IPS-NIHi7 (cell line): ENCODE results near the gene VOPP1.
"Not testable (repeated sequence)": the region's sequence is repeated elsewhere in the genome, so short reads cannot be mapped to it uniquely, and the experiment has no call there.

Source experiments
- DNase-seq: peaks from one replicate; pipeline ENCODE4 v3.0.0; 2012; ENCODE audit warnings: mixed read lengths; ENCODE audit errors: extremely low spot score

Gene VOPP1, protein sequence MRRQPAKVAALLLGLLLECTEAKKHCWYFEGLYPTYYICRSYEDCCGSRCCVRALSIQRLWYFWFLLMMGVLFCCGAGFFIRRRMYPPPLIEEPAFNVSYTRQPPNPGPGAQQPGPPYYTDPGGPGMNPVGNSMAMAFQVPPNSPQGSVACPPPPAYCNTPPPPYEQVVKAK

DNA sequence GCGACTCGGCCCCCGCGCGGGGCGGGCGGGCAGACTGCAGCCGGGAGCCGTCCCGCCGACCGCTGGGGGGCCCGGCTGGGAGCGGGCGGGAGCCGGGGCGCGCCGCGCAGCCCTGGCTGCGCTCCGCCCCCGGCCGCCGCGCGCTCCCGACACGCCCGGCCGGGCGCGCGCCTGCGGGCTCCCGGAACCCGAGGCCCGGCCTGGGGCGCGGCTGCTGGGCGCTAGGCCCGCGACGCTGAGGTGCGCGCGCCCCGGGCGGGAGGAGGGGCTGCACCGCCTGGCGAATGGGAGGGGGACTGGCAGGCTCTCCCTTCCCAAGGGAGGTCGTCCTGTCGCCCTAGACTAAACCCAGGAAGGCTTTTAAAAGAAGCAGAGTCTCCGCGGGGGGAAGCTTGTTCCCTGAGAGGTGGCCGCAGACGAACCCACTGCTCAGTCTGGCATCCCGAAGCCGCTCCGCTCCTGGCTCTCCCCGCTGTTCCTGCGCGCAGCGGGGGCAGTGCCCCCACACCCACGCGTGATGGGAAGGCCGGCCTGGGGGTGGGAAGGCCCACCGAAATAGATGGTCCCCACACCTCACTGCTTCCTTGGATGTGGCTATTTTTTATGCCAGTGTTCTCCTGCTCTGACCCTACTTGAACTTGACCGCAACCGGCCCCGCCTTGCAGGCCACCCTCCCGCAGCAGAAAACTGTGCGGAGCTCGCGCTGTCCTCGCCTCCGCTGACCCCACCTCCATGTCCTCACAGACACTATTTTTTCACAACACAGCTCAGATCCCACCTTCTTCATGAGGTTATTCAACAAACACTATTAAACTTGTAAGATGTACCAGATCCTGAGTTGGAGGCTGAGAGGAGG is at the start of gene VOPP1:
Gene VOPP1 (minus strand): TSS at position 125 of the 856 bp plus-strand sequence. CDS start 178 bp downstream, outside the sequence.
- DNase-seq = peak; percentile 93

DNA sequence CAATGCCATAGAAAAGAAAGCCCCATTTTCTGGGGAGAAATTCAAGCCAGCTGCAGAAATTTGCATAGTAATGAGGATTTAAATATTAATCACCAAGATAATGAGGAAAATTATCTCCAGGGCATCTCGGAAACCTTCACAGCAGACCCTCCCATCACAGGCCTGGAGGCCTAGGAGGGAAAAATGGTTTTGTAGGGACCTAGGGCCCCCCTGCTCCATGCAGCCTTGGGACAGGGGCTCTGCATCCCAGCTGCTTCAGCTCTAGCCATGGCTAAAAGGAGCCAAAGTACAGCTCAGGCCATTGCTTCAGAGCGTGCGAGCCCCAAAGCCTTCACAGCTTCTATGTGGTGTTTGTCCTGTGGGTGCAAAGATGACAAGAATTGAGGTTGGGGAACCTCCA is 46.6 kb upstream of the VOPP1 start:
- no peak for DNase-seq

DNA sequence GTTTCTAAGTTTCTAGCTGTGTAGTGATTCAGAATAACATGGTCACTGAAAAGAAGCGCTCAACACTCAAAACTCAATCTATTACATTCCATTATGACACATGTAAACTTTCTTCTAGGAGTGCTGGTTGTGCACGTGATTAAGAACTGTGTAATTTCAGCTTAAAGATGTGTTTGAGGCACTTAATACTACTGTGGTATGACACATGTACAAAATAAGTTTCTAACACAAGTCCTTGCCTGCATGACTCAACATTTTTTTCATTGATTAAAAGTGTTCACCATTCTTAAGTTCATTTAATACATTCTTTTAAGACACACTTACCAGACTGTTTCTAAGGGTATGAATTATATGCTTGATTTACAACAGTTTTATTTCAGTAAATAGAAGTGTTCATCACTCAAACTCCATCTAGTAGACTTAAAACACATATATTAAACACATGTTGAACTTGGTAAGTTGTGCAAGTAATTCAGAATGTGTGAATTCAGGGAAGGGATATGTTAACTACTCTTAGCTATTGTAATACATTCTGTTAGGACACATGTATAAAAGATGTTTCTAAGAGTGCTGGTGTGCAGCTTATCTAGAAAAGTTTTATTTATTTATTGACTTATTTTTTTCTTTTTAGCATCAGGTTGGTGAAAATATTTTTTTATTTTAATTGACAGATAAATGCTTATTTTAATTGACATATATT is 42.2 kb upstream of the VOPP1 start:
- not testable (repeated sequence) for DNase-seq

DNA sequence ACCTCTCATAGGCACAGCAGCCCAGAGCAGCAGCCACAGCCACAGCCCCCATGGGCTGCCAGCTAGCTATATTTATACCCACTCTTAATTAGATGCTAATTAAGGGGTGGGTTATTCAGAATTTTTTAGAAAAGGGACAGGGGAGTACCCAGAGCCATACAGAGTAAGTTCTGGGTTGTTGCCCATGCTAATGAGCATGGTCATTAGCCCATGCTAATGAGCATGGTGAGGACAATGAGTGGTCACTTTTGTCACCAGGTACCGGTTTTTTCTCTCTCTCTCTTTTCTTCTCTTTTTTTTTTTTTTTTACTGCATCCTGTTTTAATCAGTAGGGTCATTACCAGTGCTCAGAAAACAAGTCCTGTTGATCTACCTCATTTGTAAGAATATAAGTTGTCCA is 37.4 kb upstream of the VOPP1 start:
- DNase-seq = not testable (repeated sequence)

DNA sequence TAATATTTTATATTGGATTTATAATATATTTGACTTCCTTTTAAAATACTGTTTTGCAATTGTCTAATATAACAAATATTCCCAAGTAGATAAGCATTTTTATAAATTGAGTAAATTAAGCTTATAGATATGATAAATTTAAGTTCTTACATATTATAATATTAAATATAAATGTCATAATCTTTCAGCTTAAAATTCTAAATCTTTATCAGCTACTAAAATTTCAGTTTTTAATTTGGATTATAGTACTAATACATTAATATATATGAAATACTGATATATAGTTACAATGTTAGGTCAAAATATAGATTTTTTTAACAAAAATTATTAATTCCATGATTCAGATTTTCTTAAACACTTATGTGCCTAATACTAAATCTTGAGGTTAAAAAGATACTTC is 33.4 kb upstream of the VOPP1 start:
- DNase-seq = not testable (repeated sequence)

DNA sequence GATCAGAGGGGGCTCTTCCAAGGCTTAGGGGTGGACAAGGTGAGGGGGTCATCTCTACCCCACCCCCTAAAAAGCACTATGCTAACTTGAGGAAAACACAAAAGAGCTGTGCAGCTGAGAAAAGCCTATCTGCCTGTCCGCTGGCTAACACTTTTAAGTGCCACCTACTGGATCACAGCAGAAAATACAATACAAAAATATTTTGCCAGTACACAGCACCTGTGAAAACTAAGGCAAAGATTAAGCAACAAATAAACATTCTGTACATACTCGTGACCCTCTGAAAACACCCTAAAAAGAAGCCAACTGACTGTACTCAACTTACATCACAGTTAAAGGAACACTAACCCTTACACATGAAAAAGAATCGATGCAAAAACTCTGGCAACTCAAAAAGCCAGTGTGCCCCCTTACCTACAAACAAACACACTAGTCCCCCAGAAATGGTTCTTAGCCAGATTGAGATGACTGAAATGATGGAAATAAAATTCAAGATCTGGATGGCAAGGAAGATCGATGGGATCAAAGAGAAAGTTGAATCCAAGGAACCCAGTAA is 25.7 kb upstream of the VOPP1 start:
- not testable (repeated sequence) for DNase-seq

DNA sequence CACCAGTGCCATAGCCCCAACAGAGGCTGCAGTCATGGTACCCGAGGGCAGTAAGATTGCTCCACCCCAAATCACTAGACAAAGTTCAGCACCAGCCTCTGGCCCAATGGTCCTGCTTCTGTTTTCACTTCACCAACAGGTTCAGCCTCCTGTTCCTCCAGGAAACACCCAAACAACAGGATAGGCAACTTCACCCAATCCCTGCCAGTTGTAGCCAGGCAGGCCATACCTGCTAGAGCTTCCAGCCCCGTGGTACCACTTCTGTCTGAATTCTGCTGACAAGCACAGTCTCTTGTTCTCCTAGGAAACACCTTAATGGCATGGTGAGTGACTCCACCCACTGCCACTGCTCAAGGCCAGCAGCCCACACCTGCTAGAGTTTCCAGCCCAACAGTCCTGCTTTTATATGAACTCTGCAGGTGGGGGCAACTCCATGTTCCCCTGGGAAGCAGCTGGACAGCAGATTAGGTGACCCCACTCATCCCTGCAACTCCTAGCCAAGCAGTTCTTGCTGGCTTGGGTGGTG is 25.0 kb upstream of the VOPP1 start:
- not testable (repeated sequence) for DNase-seq

DNA sequence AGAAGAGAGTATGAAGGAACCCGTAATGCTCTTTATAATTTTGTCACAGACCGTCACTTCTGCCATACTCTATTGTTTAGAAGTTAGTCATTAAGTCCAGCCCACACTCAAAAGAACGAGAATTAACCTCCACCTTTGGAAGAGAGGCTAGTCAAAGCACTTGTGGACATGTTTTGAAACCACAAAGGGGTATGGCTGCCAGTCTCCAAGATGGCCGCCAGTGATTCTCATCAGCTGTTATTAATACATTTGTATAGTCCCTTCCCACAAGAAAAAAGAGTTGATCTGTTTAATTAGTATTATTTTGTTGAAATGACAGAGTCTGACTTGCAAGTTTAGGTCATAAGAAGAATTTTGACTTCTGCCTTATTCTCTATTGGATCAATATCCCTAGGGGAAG is 23.2 kb upstream of the VOPP1 start:
- no peak for DNase-seq

DNA sequence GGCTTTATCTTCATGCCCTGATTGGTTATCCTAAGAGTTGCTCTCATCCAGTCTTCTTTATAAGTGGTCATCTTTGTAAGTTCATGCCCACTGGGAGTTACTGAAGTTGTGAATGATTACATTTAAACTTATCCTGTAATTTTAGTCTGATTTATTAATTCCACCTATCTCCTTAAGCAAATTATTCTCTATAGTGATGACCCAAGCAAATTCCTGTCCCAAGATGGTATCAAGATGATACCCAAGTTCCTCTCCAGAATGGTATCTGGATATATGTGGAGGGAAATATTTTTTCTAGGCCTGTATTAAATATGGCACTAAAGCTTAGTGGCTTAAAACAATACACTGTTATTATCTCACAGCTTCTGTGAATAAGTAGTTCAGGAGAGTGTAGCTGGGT is 22.6 kb upstream of the VOPP1 start:
- DNase-seq = no peak

DNA sequence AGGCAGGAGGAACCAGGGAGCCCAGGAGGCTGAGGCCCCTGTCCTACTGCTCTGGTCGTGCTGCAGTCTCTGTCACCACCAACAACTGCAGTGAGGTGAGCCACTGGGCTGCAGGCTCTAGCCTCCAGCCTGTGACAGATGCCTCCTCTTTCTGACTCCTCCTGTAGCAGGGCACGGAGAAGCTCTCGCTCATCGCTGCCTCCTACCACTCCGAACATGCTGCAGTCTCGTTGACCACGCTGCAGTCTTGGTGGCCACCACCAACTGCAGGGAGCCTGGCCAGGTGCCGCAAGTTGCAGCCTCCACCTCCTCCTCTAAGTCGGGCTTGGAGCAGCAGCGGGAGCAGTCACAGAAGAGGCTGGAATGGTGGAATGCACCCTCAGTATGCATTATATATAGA is 22.1 kb upstream of the VOPP1 start:
- no peak for DNase-seq

DNA sequence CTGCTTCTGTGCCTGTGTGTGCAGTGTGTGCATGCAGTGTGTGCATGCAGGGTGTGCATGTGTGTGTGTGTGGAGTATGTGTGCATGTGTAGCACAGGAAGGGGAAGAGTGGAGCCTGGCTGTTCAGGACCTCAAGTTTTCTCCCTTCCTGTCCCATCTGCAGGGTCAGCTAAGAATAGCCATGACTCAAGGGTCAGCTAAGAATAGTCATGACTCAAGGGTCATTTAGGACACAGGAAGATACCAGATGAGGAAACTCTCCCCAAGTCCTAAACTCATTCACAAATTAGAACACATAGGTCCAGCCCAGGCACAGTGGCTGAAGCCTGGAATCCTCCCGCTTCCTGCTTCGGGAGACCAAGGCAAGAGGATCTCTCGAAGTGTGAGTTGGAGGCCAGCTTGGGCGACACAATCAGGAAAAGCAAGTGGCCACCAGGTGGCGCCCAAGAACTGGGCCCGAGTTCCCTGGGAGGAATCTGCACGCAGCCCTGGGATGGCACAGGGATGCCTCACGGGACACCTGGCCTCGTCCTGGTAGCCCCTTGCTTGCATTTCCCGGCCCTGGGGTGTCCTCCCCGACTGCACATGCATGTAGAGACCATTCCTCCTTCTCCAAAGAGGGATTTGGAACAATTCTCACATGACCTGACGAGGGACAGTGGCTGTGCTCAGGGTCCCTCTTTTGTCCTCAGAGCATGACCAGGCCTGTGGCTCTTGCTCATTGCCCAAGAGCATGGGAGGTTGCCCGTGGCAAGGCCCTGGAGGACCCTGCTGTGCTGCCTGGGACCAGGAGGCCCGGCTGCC is 21.4 kb upstream of the VOPP1 start:
- DNase-seq = peak; percentile 84

DNA sequence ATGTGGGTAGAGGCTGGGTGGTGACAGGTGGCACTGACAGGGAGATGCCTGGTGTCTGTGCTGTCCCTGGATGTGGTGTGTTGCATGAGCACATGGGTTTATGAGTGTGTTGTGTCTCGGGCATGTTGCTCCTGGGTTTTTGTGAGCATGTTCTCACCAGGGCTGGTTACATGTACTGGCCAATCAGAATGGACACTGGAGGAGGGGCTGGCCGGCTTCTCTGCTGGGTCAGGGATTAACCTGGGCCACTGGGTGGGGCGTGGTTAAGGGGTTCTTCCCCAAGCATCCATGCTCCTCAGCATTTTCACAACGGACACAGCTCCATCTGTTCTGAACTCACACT is 20.8 kb upstream of the VOPP1 start:
- DNase-seq = no peak

DNA sequence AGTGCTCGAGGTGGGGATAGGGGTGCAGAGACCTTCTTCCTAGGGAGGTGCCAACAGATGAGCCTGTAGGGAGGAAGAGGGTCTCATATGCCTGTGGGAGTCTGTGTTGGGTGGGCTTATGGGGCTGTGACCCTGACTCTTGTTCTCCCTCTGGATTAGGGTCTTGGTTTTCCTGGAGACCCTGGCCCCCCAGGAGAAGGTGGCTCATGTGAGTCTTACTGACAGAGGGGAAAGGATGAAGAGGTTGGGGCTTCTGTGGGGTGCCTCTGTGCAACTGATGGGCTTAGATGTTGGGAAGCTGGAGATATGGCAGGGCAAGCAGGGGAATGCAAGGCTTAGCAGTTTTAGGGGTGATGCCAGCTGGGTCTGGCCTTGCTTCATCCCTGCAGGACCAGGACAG is 20.2 kb upstream of the VOPP1 start:
- DNase-seq = no peak

DNA sequence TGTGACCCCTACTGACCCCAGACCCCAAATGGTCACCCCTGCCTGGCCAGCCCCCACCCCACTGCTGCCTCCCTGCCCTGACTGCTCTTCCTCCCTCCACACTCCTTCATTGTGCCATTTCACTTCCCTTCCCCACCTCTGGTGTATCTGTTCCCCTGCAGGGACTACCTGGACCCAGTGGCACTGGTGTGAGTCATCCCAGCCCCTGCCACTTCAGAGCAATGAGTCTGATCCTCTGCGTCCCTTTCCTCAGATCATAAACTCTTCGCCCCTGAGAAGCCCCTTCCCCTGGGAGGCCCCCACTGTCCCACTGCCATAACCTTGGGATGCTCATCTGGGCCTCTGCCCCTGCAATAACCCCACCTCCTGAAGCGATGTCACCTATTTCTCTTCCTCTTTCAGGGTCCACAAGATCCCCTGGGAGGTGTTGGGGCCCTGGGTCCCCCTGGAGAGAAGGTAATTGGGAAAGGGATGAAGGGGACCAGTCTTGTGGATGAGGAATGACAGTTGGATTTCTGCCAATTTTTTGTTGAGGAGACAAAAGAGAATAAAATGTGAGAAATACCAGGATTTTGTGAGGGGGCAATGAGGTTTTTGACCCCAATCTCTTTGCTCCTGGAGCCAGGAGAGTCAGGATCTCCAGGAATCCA is 19.1 kb upstream of the VOPP1 start:
- no peak for DNase-seq

DNA sequence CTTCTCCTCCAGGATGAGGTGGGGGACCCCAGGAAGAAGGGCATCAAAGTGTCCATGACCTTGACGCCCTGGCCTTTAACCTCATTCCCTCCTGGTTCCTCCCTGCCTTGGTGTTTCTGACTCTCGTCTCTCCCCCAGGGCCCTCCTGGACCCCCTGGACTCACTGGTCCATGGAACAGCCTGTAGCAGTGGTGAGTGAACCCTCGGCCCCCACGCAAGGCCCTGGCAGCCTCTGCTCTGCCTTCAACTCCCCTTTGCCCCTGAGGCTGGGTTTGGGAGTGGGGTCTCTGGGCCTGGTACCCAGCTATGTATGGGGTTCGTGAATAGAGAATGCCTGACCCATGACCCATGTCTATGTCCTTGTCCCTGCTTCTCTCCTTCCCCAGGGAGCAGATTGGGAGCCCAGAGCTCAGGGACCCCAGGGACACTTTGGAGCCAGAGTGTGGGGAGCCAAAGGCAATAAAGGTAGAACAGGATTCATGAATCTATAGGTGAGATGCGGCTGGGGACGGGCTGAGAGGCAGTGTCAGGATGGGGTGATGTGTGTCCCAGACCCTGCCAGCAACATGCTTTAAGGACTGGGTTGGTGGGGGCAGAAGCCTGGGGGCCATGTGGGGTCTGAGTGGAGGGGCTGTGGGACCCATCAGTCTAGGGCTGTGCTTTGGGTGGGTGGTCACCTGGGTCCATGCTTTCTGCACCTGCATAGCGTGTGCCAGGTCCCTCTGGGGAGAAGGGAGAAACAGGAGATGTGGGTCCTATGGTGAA is 18.4 kb upstream of the VOPP1 start:
- no peak for DNase-seq

DNA sequence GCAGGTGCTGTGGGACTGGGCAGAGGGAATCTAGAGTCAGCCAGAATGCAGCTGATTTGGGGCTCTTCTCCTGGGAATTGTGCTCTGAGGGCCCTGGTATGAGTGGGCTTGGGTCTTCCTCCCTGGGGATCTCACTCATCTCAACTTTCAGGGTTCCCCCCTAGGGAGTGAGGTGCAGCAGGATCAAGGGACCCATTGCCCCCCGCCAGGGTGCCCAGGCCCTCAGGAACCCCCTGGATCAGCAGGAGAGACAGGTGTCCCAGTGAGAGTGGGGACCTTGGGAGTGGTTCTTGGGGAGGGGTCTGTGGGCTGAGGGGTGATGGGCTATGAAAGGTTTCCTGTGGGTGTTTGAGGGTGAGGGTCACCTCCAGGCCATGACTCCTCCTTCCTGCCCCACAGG is 17.6 kb upstream of the VOPP1 start:
- no peak for DNase-seq

DNA sequence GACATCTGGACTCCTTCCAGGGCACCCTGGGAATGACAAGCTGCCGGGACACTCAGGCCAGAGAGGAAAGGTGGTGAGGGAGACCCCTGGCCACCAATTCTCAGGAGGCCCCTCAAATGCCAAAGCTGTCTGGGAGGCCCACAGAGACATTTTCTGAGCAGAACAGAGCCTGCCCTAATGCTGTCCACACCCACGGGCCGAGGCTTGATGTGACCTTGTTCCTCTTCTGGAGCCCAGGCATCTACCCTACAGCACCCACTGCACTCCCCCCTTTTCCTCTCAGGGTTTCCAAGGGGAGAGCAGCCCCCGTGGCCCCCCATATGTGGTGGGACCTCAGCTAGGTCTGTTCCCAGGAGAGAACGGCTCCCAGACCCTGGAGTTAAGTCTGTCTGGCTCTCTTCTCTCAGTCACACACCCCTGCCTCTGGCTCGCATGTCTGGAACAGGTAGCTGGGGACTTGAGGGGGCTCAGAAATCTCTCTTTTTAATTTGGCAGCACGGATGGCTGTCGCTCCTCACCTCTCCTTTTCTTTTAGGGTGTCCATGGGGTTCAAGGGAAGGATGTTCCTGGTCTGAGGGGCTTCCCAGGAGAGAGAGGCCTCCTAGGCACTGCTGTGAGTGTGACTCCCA is 16.8 kb upstream of the VOPP1 start:
- DNase-seq = no peak

DNA sequence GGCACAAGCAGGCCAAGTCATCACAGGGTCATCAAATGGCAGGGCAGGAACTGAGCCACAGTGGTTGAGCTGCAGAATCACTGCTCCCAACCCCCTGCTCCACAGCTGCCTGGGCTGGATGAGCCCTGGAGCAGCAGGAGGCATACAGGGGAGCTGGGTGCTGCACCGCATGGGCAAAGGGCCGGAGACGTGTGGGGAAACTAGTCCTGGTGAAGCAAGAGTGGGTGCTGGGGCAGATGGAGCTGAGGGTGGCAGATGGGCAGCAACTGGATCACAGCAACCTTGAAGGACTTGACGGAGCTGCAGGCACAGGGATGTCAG is 16.0 kb upstream of the VOPP1 start:
- DNase-seq = no peak

DNA sequence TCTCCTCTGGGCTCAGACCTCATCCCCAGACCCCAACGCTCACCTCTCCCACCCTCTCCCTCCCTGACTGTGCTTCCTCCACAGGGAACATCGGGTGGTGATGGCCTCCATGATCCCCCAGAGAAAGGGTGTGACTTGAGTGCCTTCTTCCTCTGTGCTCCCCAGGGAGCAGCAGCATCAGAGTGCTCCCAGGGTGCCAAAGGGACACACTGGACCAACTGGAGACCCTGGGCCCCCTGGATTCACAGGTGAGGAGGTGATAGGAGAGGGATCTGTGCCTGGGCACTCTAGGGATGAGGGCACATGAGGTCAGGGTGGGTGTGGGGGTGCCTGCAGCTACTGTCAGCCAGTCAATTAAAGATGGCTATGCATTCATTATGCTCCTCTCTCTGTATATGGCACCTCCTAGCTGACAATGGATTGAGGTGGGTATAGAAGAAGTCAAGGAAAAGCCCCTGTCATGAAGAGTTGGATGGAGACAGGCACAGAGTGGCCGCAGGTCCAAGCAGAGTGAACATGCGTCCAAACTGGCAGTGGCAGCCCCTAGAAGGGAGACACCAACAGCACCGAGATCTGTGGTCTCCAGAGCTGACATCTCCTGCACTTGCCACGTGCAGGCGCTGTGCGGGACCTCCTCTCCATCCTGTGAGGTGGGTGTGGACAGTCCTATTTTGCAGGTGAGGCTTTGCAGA is 15.5 kb upstream of the VOPP1 start:
- no peak for DNase-seq
